IPS DF 4.7 (cell line): ENCODE results near the gene RIOK2.
"Not testable (repeated sequence)": the region's sequence is repeated elsewhere in the genome, so short reads cannot be mapped to it uniquely, and the experiment has no call there.

Source experiments
- DNase-seq: peaks from one replicate; pipeline ENCODE4 v3.0.0-alpha.2; 2013; ENCODE audit warnings: low spot score; ENCODE audit errors: extremely low read depth

Gene RIOK2

GRCh38 chr5:97167435-97167834 is 15.6 kb downstream of the RIOK2 start:
- no peak for DNase-seq

- no peak for DNase-seq
Observed at GRCh38 chr5:97165726-97166125, 17.3 kb downstream of the RIOK2 start.

- DNase-seq, result no peak
Observed at GRCh38 chr5:97164846-97165245, 18.2 kb downstream of the RIOK2 start.

- DNase-seq, result no peak
Observed at GRCh38 chr5:97163790-97164285, 19.2 kb downstream of the RIOK2 start.

GRCh38 chr5:97163360-97163764 is 19.7 kb downstream of the RIOK2 start:
- DNase-seq, result no peak

GRCh38 chr5:97162045-97162444 is 21.0 kb downstream of the RIOK2 start:
- peak; percentile 78 for DNase-seq

GRCh38 chr5:97157689-97158088 is 25.4 kb downstream of the RIOK2 start:
- no peak for DNase-seq

GRCh38 chr5:97151370-97151769 is 31.7 kb downstream of the RIOK2 start:
- no peak for DNase-seq

GRCh38 chr5:97150401-97150800 is 32.6 kb downstream of the RIOK2 start:
- DNase-seq, result no peak

- DNase-seq, result no peak
Observed at GRCh38 chr5:97149709-97150108, 33.3 kb downstream of the RIOK2 start.

- DNase-seq, result no peak
Observed at GRCh38 chr5:97148288-97148687, 34.8 kb downstream of the RIOK2 start.

- DNase-seq, result no peak
Observed at GRCh38 chr5:97143704-97144103, 39.3 kb downstream of the RIOK2 start.

- no peak for DNase-seq
Observed at GRCh38 chr5:97142521-97143254, 40.4 kb downstream of the RIOK2 start, which contains the start of gene LIX1. Gene LIX1 (minus strand): TSS chr5:97142611. CDS start chr5:97142576, 35 bp downstream.

GRCh38 chr5:97141539-97141938 is 41.5 kb downstream of the RIOK2 start:
- DNase-seq, result no peak

- DNase-seq, result no peak
Observed at GRCh38 chr5:97141031-97141430, 42.0 kb downstream of the RIOK2 start.

- DNase-seq, result not testable (repeated sequence)
Observed at GRCh38 chr5:97140250-97140649, 42.8 kb downstream of the RIOK2 start.

- DNase-seq, result no peak
Observed at GRCh38 chr5:97136475-97136874, 46.6 kb downstream of the RIOK2 start.

- no peak for DNase-seq
Observed at GRCh38 chr5:97135868-97136267, 47.2 kb downstream of the RIOK2 start.

- DNase-seq, result peak; percentile 38
Observed at GRCh38 chr5:97134634-97135033, 48.4 kb downstream of the RIOK2 start.

- no peak for DNase-seq
Observed at GRCh38 chr5:97133101-97133500, 49.9 kb downstream of the RIOK2 start.

- DNase-seq, result no peak
Observed at GRCh38 chr5:97131921-97132320, 51.1 kb downstream of the RIOK2 start.

GRCh38 chr5:97131139-97131710 is 51.8 kb downstream of the RIOK2 start:
- DNase-seq, result no peak

GRCh38 chr5:97127727-97128126 is 55.3 kb downstream of the RIOK2 start:
- DNase-seq, result no peak
